SU-DHL-6 (cell line): Measurements from ENCODE around the gene LDB3.

Experiments
- H2AFZ ChIP-seq: fragments of 200-600 bp; sonication (generic); 2 replicates; pipeline ENCODE4 v1.6.1; 2014; ENCODE audit warnings: low read depth, mild to moderate bottlenecking, moderate library complexity, mixed read lengths, antibody characterized with exemption, low read length; ENCODE audit not compliant: severe bottlenecking
- H3F3A ChIP-seq: fragments of 200-600 bp; shearing (Covaris generic); 2 replicates; pipeline ENCODE4 v1.6.0; 2016; ENCODE audit warnings: antibody characterized with exemption, mild to moderate bottlenecking; ENCODE audit not compliant: insufficient read depth
- H3K27ac ChIP-seq: fragments of 200-600 bp; sonication (generic); 2 replicates; pipeline ENCODE4 v1.5.1; 2016; ENCODE audit warnings: low read depth, mild to moderate bottlenecking, low read length, moderate library complexity, mixed read lengths
- H3K27me3 ChIP-seq: fragments of 200-600 bp; sonication (generic), shearing (Covaris generic); 2 replicates; pipeline ENCODE4 v1.6.0; 2014; ENCODE audit warnings: mild to moderate bottlenecking, low read length
- H3K36me3 ChIP-seq: fragments of 200-600 bp; sonication (generic); 2 replicates; pipeline ENCODE4 v1.6.1; 2014; ENCODE audit warnings: mild to moderate bottlenecking, low read length, mixed read lengths
- H3K4me2 ChIP-seq: fragments of 300-600, 200-600 bp; shearing (Covaris generic), sonication (generic); 2 replicates; pipeline ENCODE4 v1.6.0; 2014; ENCODE audit warnings: low read length, low read depth, mild to moderate bottlenecking; ENCODE audit not compliant: poor library complexity, severe bottlenecking
- H3K4me3 ChIP-seq: fragments of 200-600 bp; sonication (generic); 2 replicates; pipeline ENCODE4 v1.5.1; 2014; ENCODE audit warnings: antibody characterized with exemption, low read length, mild to moderate bottlenecking, mixed read lengths; ENCODE audit not compliant: insufficient read depth, poor library complexity, severe bottlenecking
- H3K79me2 ChIP-seq: fragments of 200-600 bp; sonication (generic); 2 replicates; pipeline ENCODE4 v1.6.1; 2014; ENCODE audit warnings: mild to moderate bottlenecking, low read length, moderate library complexity; ENCODE audit not compliant: insufficient read depth
- H3K9ac ChIP-seq: fragments of 200-600 bp; sonication (generic); 2 replicates; pipeline ENCODE4 v1.7.0; 2014; ENCODE audit warnings: mild to moderate bottlenecking, low read length
- H3K9me2 ChIP-seq: fragments of 200-600 bp; sonication (generic); replicated peaks from 2 replicates; pipeline ENCODE4 v1.6.1; 2014; ENCODE audit warnings: low read length; ENCODE audit not compliant: insufficient read depth
- H3K9me3 ChIP-seq: fragments of 200-600 bp; sonication (generic); 2 replicates; pipeline ENCODE4 v1.6.1; 2014; ENCODE audit warnings: low read length, mixed read lengths; ENCODE audit not compliant: insufficient read depth
- H4K20me1 ChIP-seq: fragments of 200-600 bp; sonication (generic); 2 replicates; pipeline ENCODE4 v1.6.1; 2014; ENCODE audit warnings: low read depth, mild to moderate bottlenecking, antibody characterized with exemption, low read length, moderate library complexity, mixed read lengths
- CTCF ChIP-seq: fragments of 200-600 bp; sonication (generic); IDR thresholded peaks from one replicate; pipeline ENCODE4 v1.5.1; 2017; ENCODE audit warnings: antibody characterized with exemption, mild to moderate bottlenecking, low read length, moderate library complexity; ENCODE audit not compliant: insufficient read depth, poor library complexity, severe bottlenecking
- EZH2phosphoT487 ChIP-seq: fragments of 200-600 bp; sonication (generic), shearing (Covaris generic); conservative IDR thresholded peaks from 2 replicates; pipeline ENCODE4 v1.6.1; 2018; ENCODE audit warnings: mild to moderate bottlenecking, antibody characterized with exemption, low read length, moderate library complexity, mixed read lengths

LDB3 gene

GRCh38 chr10:86728056-86728455 lies 59.7 kb downstream of the LDB3 start:
- Histone ChIP-seq H3K27me3 (no peaks in the 10 kb centered on the region; the same call in 1 of the 2 replicates), H3F3A (no peaks in the 10 kb centered on the region), H3K27ac (no peak overlapping the region), H3K9me2 (no peaks in the 10 kb centered on the region), H3K9ac (no peak overlapping the region), H3K36me3 (no peaks in the 10 kb centered on the region), H3K4me2 (no peak overlapping the region), H3K4me3 (no peak overlapping the region), H3K9me3 (no peaks in the 10 kb centered on the region), H4K20me1 (no peaks in the 10 kb centered on the region), H3K79me2 (no peaks in the 10 kb centered on the region), H2AFZ (no peak overlapping the region)
- TF ChIP-seq EZH2phosphoT487 (no peak), CTCF (no peak)

GRCh38 chr10:86729677-86730076 lies 61.4 kb downstream of the LDB3 start:
- H3K9me2 ChIP-seq = no peaks in the 10 kb centered on the region
- no peak overlapping the region for H2AFZ ChIP-seq
- H3K4me3 ChIP-seq = no peak overlapping the region
- TF ChIP-seq EZH2phosphoT487 = no peak
- TF ChIP-seq CTCF = no peak
- H3K27me3 ChIP-seq = no peaks in the 10 kb centered on the region; the same call in 1 of the 2 replicates
- H3K27ac ChIP-seq = no peak overlapping the region
- no peaks in the 10 kb centered on the region for H3K79me2 ChIP-seq
- H3K9ac ChIP-seq = no peak overlapping the region
- H3F3A ChIP-seq = no peaks in the 10 kb centered on the region
- no peaks in the 10 kb centered on the region for H4K20me1 ChIP-seq
- H3K4me2 ChIP-seq = no peak overlapping the region
- H3K36me3 ChIP-seq = no peaks in the 10 kb centered on the region
- H3K9me3 ChIP-seq = no peaks in the 10 kb centered on the region

DNA sequence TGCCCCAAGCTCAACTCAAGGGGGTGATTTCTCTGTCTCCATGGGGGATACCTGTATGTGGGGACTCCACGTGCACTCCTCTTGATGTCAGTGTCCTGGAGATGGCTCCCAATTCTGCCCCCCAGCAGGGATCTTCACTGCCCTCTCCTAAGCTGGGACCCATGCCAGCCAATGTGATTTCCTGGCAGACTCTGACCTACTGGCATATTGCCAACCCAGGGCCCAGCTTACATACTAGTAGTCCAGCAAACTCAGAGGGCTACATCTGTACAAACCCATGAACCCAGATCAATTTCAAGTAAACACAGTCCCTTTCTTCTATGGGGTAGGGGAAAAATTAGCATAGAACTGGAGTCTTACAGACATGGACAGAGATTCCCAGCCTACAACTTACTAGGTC lies 61.9 kb downstream of the LDB3 start:
- no peaks in the 10 kb centered on the region for H3K79me2 ChIP-seq
- no peak overlapping the region for H3K4me2 ChIP-seq
- H3K9ac ChIP-seq = no peak overlapping the region
- H3K36me3 ChIP-seq = no peaks in the 10 kb centered on the region
- no peak overlapping the region for H3K4me3 ChIP-seq
- no peaks in the 10 kb centered on the region for H3K9me2 ChIP-seq
- no peak for TF ChIP-seq EZH2phosphoT487
- no peak for TF ChIP-seq CTCF
- H4K20me1 ChIP-seq = no peaks in the 10 kb centered on the region
- H3K9me3 ChIP-seq = no peaks in the 10 kb centered on the region
- no peaks in the 10 kb centered on the region for H3F3A ChIP-seq
- no peaks in the 10 kb centered on the region; the same call in 1 of the 2 replicates for H3K27me3 ChIP-seq
- no peak overlapping the region for H3K27ac ChIP-seq
- H2AFZ ChIP-seq = no peak overlapping the region

- Histone ChIP-seq H3K36me3 (no peaks in the 10 kb centered on the region), H3K9ac (no peak overlapping the region), H3K9me3 (no peaks in the 10 kb centered on the region), H4K20me1 (no peaks in the 10 kb centered on the region), H2AFZ (no peak overlapping the region), H3K27ac (no peak overlapping the region), H3K4me3 (no peak overlapping the region), H3F3A (no peaks in the 10 kb centered on the region), H3K4me2 (no peak overlapping the region), H3K79me2 (no peaks in the 10 kb centered on the region), H3K27me3 (no peaks in the 10 kb centered on the region; the same call in 1 of the 2 replicates), H3K9me2 (no peaks in the 10 kb centered on the region)
- TF ChIP-seq CTCF = no peak
- TF ChIP-seq EZH2phosphoT487 = no peak
These were observed 64.5 kb downstream of the LDB3 start for GRCh38 chr10:86732771-86733170.
